Measurements from ENCODE around the gene CLEC1A.

GRCh38 chr12:10136637-10137205 lies 37.9 kb upstream of the CLEC1A start:
- no peak for TF ChIP-seq POLR2AphosphoS5 (IDR thresholded peaks at IDR 0.05; ENCODE audit: insufficient read depth, low read depth, low read length)
- no peak for TF ChIP-seq GATA2 (IDR thresholded peaks at IDR 0.05; ENCODE audit: insufficient read depth, insufficient read length, low read depth, low read length)
- no peak for TF ChIP-seq EZH2 (IDR thresholded peaks at IDR 0.05; ENCODE audit: borderline replicate concordance, low read depth, low read length, severe bottlenecking)

All from endothelial cell of umbilical vein (primary cell).